Measurements from ENCODE around the gene ABI2. TPM values are rescaled to one million over a fixed set of nuclear protein-coding genes. Genes with fewer than 3 reads are reported as not detected.
A peak's percentile ranks its signal among the peaks of the same experiment; 100 is the strongest.

Gene ABI2
- total RNA-seq, 1 experiment from 2014 or later: 65.6 TPM

- BruUV-seq (replicated peaks): no TSS peak
- CTCF ChIA-PET: interaction anchor here (1.0 to 1.4 kb wide), 2 partner anchors 13 to 344 kb away, joined by 4 to 5 read pairs; no protein-coding TSS in a partner anchor
- POLR2A ChIA-PET: no interaction called here
- Mint-ChIP-seq H3K27ac (ENCODE audit: low read depth, unreplicated experiment) (no peak overlapping the region), H3K27me3 (ENCODE audit: insufficient read depth, unreplicated experiment) (no peaks in the 10 kb centered on the region), H3K4me3 (ENCODE audit: unreplicated experiment) (no peak overlapping the region), H3K4me1 (ENCODE audit: insufficient read depth, unreplicated experiment) (no peaks in the 10 kb centered on the region), H3K9me3 (ENCODE audit: unreplicated experiment) (no peaks in the 10 kb centered on the region), H3K36me3 (ENCODE audit: insufficient read depth, unreplicated experiment) (peaks cover 20% of the 10 kb centered on the region)
- intact Hi-C loops (cut with micrococcal nuclease): no loop called here
- no peak for DNase-seq (ENCODE audit: unreplicated experiment)
- TF ChIP-seq CTCF (IDR thresholded peaks at IDR 0.05; ENCODE audit: unreplicated experiment): no peak
These were observed 143.1 kb downstream of the ABI2 start for GRCh38 chr2:203471323-203471722.

GRCh38 chr2:203476881-203477280, 148.7 kb downstream of the ABI2 start:
- peaks cover 16% of the 10 kb centered on the region for H3K36me3 Mint-ChIP-seq (ENCODE audit: insufficient read depth, unreplicated experiment)
- TF ChIP-seq CTCF (IDR thresholded peaks at IDR 0.05; ENCODE audit: unreplicated experiment): no peak
- H3K4me1 Mint-ChIP-seq (ENCODE audit: insufficient read depth, unreplicated experiment): peaks cover 12% of the 10 kb centered on the region
- H3K27ac Mint-ChIP-seq (ENCODE audit: low read depth, unreplicated experiment): peak overlapping the region; percentile 20
- BruUV-seq (replicated peaks): no TSS peak
- intact Hi-C loops (cut with micrococcal nuclease): no loop called here
- ChIA-PET CTCF (interaction anchor here (1.5 kb wide), 1 partner anchor 9 kb away, joined by 3 read pairs; no protein-coding TSS in a partner anchor), POLR2A (interaction anchor here (1.1 to 2.0 kb wide), 3 partner anchors 11 to 205 kb away, joined by 3 to 6 read pairs (median 4); no protein-coding TSS in a partner anchor)
- H3K27me3 Mint-ChIP-seq (ENCODE audit: insufficient read depth, unreplicated experiment): no peaks in the 10 kb centered on the region
- DNase-seq (ENCODE audit: unreplicated experiment): peak; percentile 9
- no peak overlapping the region for H3K4me3 Mint-ChIP-seq (ENCODE audit: unreplicated experiment)
- H3K9me3 Mint-ChIP-seq (ENCODE audit: unreplicated experiment): no peaks in the 10 kb centered on the region

- no peak for TF ChIP-seq CTCF (IDR thresholded peaks at IDR 0.05; ENCODE audit: unreplicated experiment)
- no TSS peak for BruUV-seq (replicated peaks)
- Mint-ChIP-seq H3K36me3 (ENCODE audit: insufficient read depth, unreplicated experiment) (peaks cover 15% of the 10 kb centered on the region), H3K27me3 (ENCODE audit: insufficient read depth, unreplicated experiment) (no peaks in the 10 kb centered on the region), H3K4me3 (ENCODE audit: unreplicated experiment) (no peak overlapping the region), H3K4me1 (ENCODE audit: insufficient read depth, unreplicated experiment) (peaks cover 12% of the 10 kb centered on the region), H3K9me3 (ENCODE audit: unreplicated experiment) (no peaks in the 10 kb centered on the region), H3K27ac (ENCODE audit: low read depth, unreplicated experiment) (no peak overlapping the region)
- intact Hi-C loops (cut with micrococcal nuclease): no loop called here
- no peak for DNase-seq (ENCODE audit: unreplicated experiment)
- ChIA-PET CTCF (interaction anchor here (0.6 to 2.8 kb wide), 3 partner anchors 46 to 335 kb away, joined by 3 to 21 read pairs (median 3); no protein-coding TSS in a partner anchor), POLR2A (interaction anchor here (0.6 to 1.0 kb wide), 3 partner anchors 17 to 331 kb away, joined by 3 read pairs; no protein-coding TSS in a partner anchor)
These were observed 152.4 kb downstream of the ABI2 start for GRCh38 chr2:203480623-203481022.

GRCh38 chr2:203484266-203485112, 156.3 kb downstream of the ABI2 start:
- H3K4me3 Mint-ChIP-seq (ENCODE audit: unreplicated experiment): no peak overlapping the region
- peak; percentile 58 for DNase-seq (ENCODE audit: unreplicated experiment)
- CTCF ChIA-PET: interaction anchor here (0.6 to 4.5 kb wide), 21 partner anchors 13 to 1680 kb away, joined by 3 to 93 read pairs (median 4); no protein-coding TSS in a partner anchor
- H3K27me3 Mint-ChIP-seq (ENCODE audit: insufficient read depth, unreplicated experiment): no peaks in the 10 kb centered on the region
- H3K4me1 Mint-ChIP-seq (ENCODE audit: insufficient read depth, unreplicated experiment): no peaks in the 10 kb centered on the region
- peaks cover 22% of the 10 kb centered on the region for H3K36me3 Mint-ChIP-seq (ENCODE audit: insufficient read depth, unreplicated experiment)
- intact Hi-C loops (cut with micrococcal nuclease): loop anchor here (1.0 kb wide), 5 partner anchors 167 to 425 kb away; no protein-coding TSS in a partner anchor
- no peaks in the 10 kb centered on the region for H3K9me3 Mint-ChIP-seq (ENCODE audit: unreplicated experiment)
- no TSS peak for BruUV-seq (replicated peaks)
- no peak overlapping the region for H3K27ac Mint-ChIP-seq (ENCODE audit: low read depth, unreplicated experiment)
- POLR2A ChIA-PET: interaction anchor here (1.1 kb wide), 1 partner anchor 50 kb away, joined by 4 read pairs; no protein-coding TSS in a partner anchor
- peak; percentile 47 for TF ChIP-seq CTCF (IDR thresholded peaks at IDR 0.05; ENCODE audit: unreplicated experiment)
